GM12874 (cell line): ENCODE measurements around the gene DEPDC5.

Experiments
- CTCF ChIP-seq: IDR thresholded peaks from 2 replicates; pipeline ENCODE4 v1.5.1; 2011; ENCODE audit warnings: low read depth, mild to moderate bottlenecking, control low read depth, low read length, moderate library complexity; ENCODE audit not compliant: insufficient read depth

The DEPDC5 gene

GRCh38 chr22:31730344-31730711 lies 23.5 kb upstream of the DEPDC5 start:
- no peak for TF ChIP-seq CTCF

GRCh38 chr22:31732089-31732829 lies 21.6 kb upstream of the DEPDC5 start:
- TF ChIP-seq CTCF = no peak

GRCh38 chr22:31733580-31734079 lies 20.2 kb upstream of the DEPDC5 start:
- no peak for TF ChIP-seq CTCF

- no peak for TF ChIP-seq CTCF
Observed at GRCh38 chr22:31734512-31734911, 19.3 kb upstream of the DEPDC5 start.

- no peak for TF ChIP-seq CTCF
Observed at GRCh38 chr22:31736458-31736857, 17.4 kb upstream of the DEPDC5 start.

GRCh38 chr22:31737932-31738331 lies 15.9 kb upstream of the DEPDC5 start:
- no peak for TF ChIP-seq CTCF

GRCh38 chr22:31738566-31738965 lies 15.3 kb upstream of the DEPDC5 start:
- no peak for TF ChIP-seq CTCF
